Endothelial cell of umbilical vein (primary cell): Measurements from ENCODE around the gene NMNAT1.

Experiments
- EZH2 ChIP-seq: IDR thresholded peaks from 2 replicates; pipeline ENCODE4 v1.6.1; 2012; ENCODE audit warnings: borderline replicate concordance, low read depth, mild to moderate bottlenecking, moderate library complexity, low read length, inconsistent platforms; ENCODE audit not compliant: severe bottlenecking
- JUN ChIP-seq: IDR thresholded peaks from 2 replicates; pipeline ENCODE4 v1.6.1; 2011; ENCODE audit warnings: borderline replicate concordance, low read depth; ENCODE audit not compliant: insufficient read length, insufficient read depth
- POLR2A ChIP-seq: IDR thresholded peaks from 2 replicates; pipeline ENCODE4 v1.6.1; 2012; ENCODE audit warnings: low read depth, mild to moderate bottlenecking, control low read depth, low read length
- POLR2AphosphoS5 ChIP-seq: IDR thresholded peaks from 2 replicates; pipeline ENCODE4 v1.6.1; 2012; ENCODE audit warnings: low read depth, mild to moderate bottlenecking, control low read depth, low read length, moderate library complexity; ENCODE audit not compliant: insufficient read depth
- TF ChIP-seq, protein P1 (sequence below), 2 donors: IDR thresholded peaks; 1 replicate in 1 of 2; 2 replicates in 1 of 2; pipeline ENCODE4 v1.5.1; 2011; ENCODE audit warnings: low read length in 2 of 2, mild to moderate bottlenecking in 2 of 2, moderate library complexity in 2 of 2, control low read depth in 1 of 2, inconsistent platforms in 1 of 2, low read depth in 1 of 2; ENCODE audit not compliant: insufficient read depth in 1 of 2; ENCODE audit errors: extremely low read depth in 1 of 2

DNA sequence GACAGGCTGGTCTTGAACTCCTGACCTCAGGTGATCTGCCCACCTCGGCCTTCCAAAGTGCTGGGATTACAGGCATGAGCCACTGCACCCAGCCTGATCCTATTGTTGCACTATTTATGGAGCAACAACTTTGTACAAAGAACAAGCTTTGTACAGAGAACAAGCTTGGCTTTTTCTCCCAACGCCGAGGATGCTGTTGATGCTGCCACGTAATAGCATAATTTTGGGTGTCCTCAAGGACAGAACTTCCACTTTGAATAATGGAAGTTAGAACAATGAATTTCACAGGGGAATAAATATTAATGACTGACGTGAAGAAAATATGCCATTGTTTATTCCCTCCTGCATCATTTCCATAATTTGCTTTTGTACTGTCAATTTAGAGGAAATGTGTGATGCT lies 41.0 kb downstream of the NMNAT1 start:
- TF ChIP-seq, protein P1, sequence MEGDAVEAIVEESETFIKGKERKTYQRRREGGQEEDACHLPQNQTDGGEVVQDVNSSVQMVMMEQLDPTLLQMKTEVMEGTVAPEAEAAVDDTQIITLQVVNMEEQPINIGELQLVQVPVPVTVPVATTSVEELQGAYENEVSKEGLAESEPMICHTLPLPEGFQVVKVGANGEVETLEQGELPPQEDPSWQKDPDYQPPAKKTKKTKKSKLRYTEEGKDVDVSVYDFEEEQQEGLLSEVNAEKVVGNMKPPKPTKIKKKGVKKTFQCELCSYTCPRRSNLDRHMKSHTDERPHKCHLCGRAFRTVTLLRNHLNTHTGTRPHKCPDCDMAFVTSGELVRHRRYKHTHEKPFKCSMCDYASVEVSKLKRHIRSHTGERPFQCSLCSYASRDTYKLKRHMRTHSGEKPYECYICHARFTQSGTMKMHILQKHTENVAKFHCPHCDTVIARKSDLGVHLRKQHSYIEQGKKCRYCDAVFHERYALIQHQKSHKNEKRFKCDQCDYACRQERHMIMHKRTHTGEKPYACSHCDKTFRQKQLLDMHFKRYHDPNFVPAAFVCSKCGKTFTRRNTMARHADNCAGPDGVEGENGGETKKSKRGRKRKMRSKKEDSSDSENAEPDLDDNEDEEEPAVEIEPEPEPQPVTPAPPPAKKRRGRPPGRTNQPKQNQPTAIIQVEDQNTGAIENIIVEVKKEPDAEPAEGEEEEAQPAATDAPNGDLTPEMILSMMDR (IDR thresholded peaks at IDR 0.05; ENCODE audit: extremely low read depth in 1 of 2, insufficient read depth in 1 of 2, low read depth in 1 of 2, low read length in 2 of 2): no peak
- TF ChIP-seq POLR2AphosphoS5: no peak
- TF ChIP-seq JUN: no peak
- TF ChIP-seq POLR2A: no peak
- no peak for TF ChIP-seq EZH2
